GM19351 (cell line): ENCODE results near the gene LRRC4B.
"Not testable (repeated sequence)": the region's sequence is repeated elsewhere in the genome, so short reads cannot be mapped to it uniquely, and the experiment has no call there.

ENCODE experiments used
- ATAC-seq: cut with Tn5 transposase; IDR thresholded peaks from one replicate; pipeline ENCODE4 v1.9.1; 2021; ENCODE audit warnings: mild to moderate bottlenecking, moderate library complexity; ENCODE audit not compliant: unreplicated experiment

LRRC4B gene

GRCh38 chr19:50567882-50568727, at the start of gene LRRC4B:
Gene LRRC4B, minus strand, starts transcription at chr19:50568435. Its CDS starts 19,597 bp downstream, at chr19:50548838.
- ATAC-seq, result no peak

DNA sequence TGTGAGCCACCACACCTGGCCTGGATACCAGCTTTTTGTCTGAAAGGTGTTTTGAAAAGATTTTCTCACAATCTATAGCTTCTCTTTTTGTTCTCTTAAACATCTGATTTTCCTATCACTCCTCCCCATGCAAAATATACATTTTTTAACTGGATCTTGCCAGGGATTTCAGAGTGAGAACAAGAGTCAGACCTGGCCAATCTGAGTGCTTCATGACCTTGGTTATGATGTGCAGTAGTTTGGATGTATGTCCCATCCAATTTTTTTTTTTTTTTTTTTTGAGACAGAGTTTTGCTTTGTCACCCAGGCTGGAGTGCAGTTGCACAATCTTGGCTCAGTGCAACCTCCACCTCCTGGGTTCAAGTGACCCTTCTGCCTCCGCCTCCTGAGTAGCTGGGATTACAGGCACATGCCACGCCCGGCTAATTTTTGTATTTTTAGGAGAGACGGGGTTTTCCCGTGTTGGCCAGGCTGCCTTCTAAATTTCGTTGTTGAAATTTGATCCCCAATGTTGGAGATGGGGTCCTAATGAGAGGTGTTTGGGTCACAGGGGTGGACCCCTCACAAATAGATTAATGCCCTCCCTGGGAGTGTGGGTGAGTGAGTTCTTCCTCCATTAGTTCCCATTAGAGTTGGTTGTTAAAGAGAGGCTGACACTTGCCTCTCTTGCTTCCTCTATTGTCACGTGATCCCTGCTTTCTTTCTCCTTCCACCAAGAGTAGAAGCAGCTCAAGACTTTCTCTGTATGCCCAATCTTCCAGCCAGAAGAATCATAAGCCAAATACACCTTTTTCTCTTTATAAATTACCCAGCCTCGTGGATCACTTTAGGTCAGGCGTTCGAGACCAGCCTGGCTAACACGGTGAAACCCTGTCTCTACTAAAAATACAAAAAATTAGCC, 44.5 kb upstream of the LRRC4B start:
- not testable (repeated sequence) for ATAC-seq

DNA sequence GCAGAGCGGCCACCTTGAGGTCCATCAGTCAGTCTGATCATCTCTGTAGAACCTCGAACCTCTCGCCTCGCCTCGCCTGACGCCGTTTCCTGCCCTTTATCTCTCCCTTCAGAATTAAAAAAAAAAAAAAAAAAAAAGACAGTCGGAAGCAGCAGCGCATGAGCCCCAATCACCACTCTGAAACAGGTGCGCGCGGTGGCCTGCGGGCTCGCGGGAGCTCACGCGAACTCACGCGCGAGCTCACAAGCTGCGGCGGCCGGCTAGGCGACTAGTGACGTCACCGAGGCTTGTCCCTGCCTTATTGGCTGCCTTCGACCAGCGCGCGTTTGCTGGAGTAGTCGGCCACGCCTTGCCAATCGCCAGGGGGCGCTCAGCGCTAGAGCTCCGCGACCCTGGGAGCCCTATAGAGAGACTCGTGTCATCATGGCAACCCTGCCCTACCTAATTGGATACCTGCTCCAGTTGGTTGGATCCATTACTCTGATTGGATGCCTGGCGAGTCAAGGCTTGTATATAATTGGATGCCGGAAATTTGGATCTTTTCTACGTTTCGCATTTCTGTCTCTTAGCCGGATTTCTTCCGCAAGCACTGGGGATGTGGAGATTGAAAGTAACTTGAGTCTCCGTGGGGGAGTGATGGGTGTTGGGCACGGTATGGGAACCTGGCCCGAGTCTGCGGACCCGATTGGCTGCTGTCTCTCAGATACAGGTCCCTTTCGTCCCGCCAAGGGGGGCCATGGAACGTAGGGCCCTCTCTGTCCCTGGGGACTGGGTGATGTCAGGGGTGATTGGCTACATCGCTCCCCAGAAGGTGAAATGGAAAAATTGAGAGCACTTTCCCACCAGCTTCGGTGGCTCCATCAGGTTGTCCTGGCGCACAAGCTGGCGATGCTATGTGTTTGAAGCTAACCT, 39.9 kb upstream of the LRRC4B start:
- no peak for ATAC-seq

DNA sequence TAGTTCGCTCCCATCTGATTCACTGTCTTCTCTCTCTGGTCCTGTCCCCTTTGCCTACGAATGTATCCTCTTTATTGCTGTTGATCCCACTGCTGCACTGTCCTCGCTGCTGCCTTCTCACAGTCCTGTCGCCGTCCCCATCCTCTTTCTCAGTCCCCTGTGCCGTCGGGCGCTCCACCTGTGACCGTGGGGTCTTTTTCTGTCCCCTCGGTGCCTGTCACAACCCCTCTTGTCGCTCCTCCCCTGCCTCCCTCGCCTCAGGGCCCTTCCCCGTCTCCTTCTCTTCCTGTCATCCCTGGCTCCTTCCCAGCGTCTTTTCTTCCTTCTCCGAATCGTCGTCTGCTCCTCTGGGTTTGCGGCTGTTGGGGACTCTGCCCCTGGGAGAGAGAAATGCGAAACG, 39.2 kb upstream of the LRRC4B start:
- no peak for ATAC-seq

GRCh38 chr19:50606059-50606836, 38.0 kb upstream of the LRRC4B start:
- ATAC-seq, result not testable (repeated sequence)

DNA sequence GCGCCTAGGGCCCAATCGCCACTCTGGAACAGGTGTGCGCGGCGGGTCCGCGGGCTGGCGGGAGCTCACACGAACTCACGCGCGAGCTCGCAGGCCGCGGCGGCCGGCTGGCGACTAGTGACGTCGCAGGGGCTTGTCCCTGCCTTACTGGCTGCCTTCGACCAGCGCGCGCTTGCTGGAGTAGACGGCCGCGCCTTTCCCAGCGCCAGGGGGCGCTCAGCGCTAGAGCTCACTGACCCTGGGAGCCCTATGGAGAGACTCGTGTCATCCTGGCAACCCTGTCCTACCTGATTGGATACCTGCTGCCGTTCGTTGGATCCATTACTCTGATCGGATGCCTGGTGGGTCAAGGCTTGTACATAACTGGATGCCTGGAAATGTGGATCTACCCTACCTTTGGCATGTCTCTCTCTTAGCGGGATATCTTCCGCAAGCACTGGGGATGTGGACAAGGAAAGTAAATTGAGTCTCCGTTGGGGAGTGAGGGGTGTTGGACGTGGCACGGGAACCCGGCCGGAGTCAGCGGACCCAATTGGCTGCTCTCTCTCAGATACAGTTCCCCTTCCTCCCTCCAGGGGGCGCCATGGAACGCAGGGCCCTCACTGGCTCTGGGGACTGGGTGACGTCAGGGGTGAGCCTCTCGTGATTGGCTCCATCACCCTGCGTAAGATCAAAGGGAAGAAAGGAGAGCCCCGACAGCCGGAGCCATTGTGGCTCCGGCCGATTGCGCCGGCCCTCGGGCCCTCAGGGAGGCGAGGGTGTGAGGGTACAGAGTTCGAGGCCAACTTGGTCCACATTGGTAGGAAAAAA, 36.2 kb upstream of the LRRC4B start:
- not testable (repeated sequence) for ATAC-seq

DNA sequence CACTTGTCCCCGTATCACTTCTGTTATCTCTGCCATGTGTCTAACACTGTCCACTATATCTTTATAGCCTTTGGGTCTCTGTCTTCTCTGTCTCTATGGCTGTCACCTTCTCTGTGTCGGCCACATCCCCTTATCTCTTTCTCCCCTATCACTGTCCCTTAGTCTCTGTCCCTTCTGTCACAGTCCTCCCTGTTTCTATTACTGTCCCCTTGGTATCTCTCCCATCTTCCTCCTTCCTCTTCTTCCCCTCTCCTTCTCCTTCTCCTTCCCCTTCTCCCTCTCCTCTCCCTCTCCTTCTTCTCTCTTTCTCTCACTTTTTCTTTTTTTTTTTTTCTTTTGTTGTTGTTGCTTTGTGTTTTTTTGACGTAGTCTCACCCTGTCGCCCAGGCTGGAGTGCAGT, 34.7 kb upstream of the LRRC4B start:
- no peak for ATAC-seq

- no peak for ATAC-seq
These were observed 34.3 kb upstream of the LRRC4B start for GRCh38 chr19:50602496-50602895.

GRCh38 chr19:50602089-50602422, 33.8 kb upstream of the LRRC4B start:
- no peak for ATAC-seq

DNA sequence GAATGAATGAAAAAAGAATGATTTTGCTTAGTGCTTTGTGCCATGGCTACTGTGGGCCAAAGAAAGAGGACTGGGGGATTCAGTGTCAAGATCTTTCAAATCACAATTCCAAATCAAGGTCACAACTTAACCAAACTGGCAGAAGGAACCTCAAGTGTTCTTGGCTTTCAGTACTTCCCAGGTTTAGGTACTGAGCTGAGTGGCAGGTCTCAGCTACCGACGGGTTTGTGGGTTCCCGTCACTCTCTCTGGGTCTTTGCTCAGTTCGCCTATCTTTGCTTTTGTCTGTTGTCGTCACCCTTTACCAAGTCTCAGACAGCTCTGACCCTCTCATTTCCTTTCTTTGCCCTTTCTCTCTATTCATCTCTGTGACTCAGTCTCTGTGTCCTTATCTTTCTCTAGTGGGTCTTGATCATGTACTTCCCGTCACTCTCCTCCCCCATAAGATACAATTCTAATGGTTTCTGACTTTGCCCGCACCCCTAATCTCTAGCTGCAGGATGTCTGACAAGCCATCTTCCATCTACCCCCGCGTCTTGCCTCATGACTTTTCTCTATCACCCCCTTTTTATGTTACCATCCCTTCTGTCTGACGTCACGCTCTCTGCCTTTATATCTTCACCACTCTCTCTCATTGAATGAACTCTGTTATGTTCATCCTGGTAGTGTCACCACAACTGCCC, 33.3 kb upstream of the LRRC4B start:
- ATAC-seq, result no peak

- ATAC-seq, result no peak
These were observed 31.2 kb upstream of the LRRC4B start for GRCh38 chr19:50599427-50599826.

GRCh38 chr19:50590191-50590590, 22.0 kb upstream of the LRRC4B start:
- no peak for ATAC-seq

DNA sequence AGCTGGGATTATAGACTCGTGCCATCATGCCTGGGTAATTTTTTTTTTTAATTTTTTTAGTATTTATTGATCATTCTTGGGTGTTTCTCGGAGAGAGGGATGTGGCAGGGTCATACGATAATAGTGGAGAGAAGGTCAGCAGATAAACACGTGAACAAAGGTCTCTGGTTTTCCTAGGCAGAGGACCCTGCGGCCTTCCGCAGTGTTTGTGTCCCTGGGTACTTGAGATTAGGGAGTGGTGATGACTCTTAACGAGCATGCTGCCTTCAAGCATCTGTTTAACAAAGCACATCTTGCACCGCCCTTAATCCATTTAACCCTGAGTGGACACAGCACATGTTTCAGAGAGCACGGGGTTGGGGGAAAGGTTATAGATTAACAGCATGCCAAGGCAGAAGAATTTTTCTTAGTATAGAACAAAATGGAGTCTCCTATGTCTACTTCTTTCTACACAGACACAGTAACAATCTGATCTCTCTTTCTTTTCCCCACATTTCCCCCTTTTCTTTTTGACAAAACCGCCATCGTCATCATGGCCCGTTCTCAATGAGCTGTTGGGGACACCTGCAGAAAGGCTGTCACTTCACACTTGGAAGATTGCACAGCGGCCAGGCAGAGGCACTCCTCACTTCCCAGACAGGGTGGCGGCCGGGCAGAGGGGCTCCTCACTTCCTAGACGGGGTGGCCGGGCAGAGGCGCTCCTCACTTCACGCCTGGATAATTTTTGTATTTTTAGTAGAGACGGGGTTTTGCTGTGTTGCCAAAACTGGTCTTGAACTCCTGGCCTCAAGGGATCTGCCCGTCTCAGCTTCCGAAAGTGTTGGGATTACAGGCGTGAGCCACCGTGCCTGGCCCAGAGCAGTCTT, 13.8 kb upstream of the LRRC4B start:
- ATAC-seq, result not testable (repeated sequence)

DNA sequence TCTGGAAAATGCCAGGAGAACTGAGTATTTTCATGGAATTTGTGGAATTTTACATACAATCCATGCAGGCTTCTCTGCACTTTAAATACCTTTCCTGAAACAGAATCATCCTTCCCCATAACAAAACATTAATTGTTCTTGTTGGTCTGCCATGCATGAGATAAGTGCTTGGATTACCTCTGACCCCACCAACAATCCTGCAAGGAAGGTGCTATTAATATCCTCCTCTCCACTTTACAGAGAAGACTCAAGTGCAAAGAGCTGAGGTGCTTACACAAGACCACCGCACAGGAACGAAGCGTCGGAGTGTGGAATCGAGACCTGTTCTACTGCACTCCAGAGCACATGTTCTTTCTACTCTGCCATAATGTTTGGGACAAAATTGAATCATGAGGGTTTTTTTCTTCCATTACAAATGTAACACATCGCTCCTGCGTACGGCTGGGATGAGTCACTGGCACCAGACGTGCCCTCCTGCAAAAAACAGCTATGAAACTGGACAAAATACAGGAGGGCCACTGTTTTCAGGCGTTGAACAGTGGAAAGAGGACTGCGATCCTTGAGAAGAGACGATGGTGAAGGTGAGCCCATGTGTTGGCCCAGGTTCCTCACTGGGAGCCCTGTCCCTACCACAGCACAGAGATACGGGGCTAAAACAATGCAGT, 12.9 kb upstream of the LRRC4B start:
- ATAC-seq, result no peak

GRCh38 chr19:50580240-50580639, 12.0 kb upstream of the LRRC4B start:
- no peak for ATAC-seq

- not testable (repeated sequence) for ATAC-seq
These were observed 8.5 kb upstream of the LRRC4B start for GRCh38 chr19:50576769-50577168.
